ENCODE data around the gene WDR74. TPM values are rescaled to one million over a fixed set of nuclear protein-coding genes. Genes with fewer than 3 reads are reported as not detected.
A peak's percentile ranks its signal among the peaks of the same experiment; 100 is the strongest.

Gene WDR74
- total and polyA plus RNA-seq, 9 of the 15 experiments (the other 6 are each of a cell fraction or from before 2014, with no cell fraction given), result 32.7 to 210 (median 114) TPM

DNA sequence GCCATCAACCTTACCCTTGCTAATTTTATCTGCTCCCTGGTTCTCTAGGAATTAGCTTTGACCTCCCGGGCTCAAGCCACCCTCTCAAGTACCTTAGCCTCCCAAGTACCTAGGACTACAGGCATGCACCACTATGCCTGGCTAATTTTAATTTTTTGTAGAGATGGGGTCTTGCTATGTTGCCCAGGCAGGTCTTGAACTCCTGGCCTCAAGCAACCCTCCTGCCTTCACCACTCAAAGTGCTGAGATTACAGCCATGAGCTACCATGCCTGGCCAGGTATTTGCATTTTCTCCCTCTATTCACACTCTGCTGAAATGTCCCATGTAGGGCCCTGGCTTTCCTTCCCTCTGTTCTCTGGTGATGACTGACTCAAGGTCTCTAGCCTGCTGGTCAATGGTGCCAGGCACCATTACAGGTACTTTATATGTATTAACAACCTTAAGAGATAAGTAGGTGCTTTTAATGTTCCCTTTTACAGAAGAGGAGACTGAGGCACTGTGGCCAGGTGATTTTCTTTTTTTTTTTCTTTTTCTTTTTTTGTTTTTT, 8.5 kb upstream of the WDR74 start:
- CTCF ChIA-PET (ENCODE audit: low intra/inter-chr PET ratio), result no interaction called here
- POLR2A ChIA-PET, result interaction anchor here (6.3 kb wide), 1 partner anchor 6 kb away, joined by 100 read pairs; no protein-coding TSS in a partner anchor
- in situ Hi-C loops (cut with MboI) (no loop called here), intact Hi-C loops (cut with micrococcal nuclease) (loop anchor here (10.0 kb wide), 1 partner anchor 123 kb away; the partner anchor contains the start of genes HNRNPUL2 and TTC9C)
- H2AFZ ChIP-seq (ENCODE audit: low read depth, low read length), result no peak overlapping the region
- peaks cover 0 to 7% of the 10 kb centered on the region in 2 experiments; a peak in 2 of 5 replicates for H3K4me1 ChIP-seq (replicated peaks in 1 of 2; ENCODE audit: control insufficient read depth in 2 of 2, insufficient read depth in 2 of 2, low read length in 2 of 2)
- 42% methylated on average over 1 of the region's 1 CpG for WGBS (ENCODE audit: insufficient coverage, low coverage, missing lambda C conversion rate)
- H3K4me3 ChIP-seq, result no peak overlapping the region
- no peak overlapping the region for H3K27ac ChIP-seq (ENCODE audit: extremely low read depth, low read depth, low read length)
- no peak overlapping the region for H3K9ac ChIP-seq (ENCODE audit: insufficient read depth in 1 of 2, low read depth in 2 of 2, low read length in 2 of 2)
- H3K36me3 ChIP-seq (ENCODE audit: control insufficient read depth, insufficient read depth, low read length), result peaks cover 15% of the 10 kb centered on the region
- no TSS peak for BruUV-seq (replicated peaks)
- H3K4me2 ChIP-seq (ENCODE audit: insufficient read depth, low read length), result no peak overlapping the region
- TF ChIP-seq KLF10 (CRISPR knock-in tag; IDR thresholded peaks at IDR 0.05) (no peak), ZNF121 (CRISPR knock-in tag; conservative IDR thresholded peaks at IDR 0.05) (peak; percentile 98), BCOR (IDR thresholded peaks at IDR 0.05) (peak; percentile 51), CBFA2T2 (conservative IDR thresholded peaks at IDR 0.05) (no peak), KDM1A (IDR thresholded peaks at IDR 0.05) (0 out of 4 replicates have a peak, but pooled peaks of 1 of the 2 experiments have one; percentile 13), ATF3 (IDR thresholded peaks at IDR 0.05) (no peak), ATF3 (CRISPR knock-in tag; conservative IDR thresholded peaks at IDR 0.05) (0 out of 2 replicates have a peak, but pooled peaks have one; percentile 7), PRPF4 (IDR thresholded peaks at IDR 0.05; ENCODE audit: insufficient read depth, low read depth, low read length, poor library complexity, severe bottlenecking) (no peak), RBM25 (IDR thresholded peaks at IDR 0.05; ENCODE audit: low read depth, low read length, severe bottlenecking) (peak; percentile 12)
- TF ChIP-seq, protein P1, sequence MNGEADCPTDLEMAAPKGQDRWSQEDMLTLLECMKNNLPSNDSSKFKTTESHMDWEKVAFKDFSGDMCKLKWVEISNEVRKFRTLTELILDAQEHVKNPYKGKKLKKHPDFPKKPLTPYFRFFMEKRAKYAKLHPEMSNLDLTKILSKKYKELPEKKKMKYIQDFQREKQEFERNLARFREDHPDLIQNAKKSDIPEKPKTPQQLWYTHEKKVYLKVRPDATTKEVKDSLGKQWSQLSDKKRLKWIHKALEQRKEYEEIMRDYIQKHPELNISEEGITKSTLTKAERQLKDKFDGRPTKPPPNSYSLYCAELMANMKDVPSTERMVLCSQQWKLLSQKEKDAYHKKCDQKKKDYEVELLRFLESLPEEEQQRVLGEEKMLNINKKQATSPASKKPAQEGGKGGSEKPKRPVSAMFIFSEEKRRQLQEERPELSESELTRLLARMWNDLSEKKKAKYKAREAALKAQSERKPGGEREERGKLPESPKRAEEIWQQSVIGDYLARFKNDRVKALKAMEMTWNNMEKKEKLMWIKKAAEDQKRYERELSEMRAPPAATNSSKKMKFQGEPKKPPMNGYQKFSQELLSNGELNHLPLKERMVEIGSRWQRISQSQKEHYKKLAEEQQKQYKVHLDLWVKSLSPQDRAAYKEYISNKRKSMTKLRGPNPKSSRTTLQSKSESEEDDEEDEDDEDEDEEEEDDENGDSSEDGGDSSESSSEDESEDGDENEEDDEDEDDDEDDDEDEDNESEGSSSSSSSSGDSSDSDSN (IDR thresholded peaks at IDR 0.05; ENCODE audit: borderline replicate concordance in 1 of 2, low read depth in 2 of 2, low read length in 2 of 2), result no peak
- FAIRE-seq (no peak), DNase-seq (ENCODE audit: extremely low read depth in 1 of 4, low spot score in 3 of 4) (no peak), ATAC-seq (no peak)
- H3K9me3 ChIP-seq (replicated peaks; ENCODE audit: control insufficient read depth, insufficient read depth, low read depth, low read length), result no peaks in the 10 kb centered on the region; the same call in 1 of the 2 replicates
- no peaks in the 10 kb centered on the region for H3K27me3 ChIP-seq (ENCODE audit: control insufficient read depth in 2 of 2, insufficient read depth in 2 of 2, low read length in 2 of 2)
- H3K79me2 ChIP-seq (ENCODE audit: control insufficient read depth, insufficient read depth, low read length), result peaks cover 14% of the 10 kb centered on the region
- no peaks in the 10 kb centered on the region for H3K9me1 ChIP-seq (ENCODE audit: control insufficient read depth, insufficient read depth, low read length)
- peaks cover 17% of the 10 kb centered on the region for H4K20me1 ChIP-seq (replicated peaks; ENCODE audit: control insufficient read depth, insufficient read depth, low read length)

Measured in K562 (cell line).